ENCODE results near the gene CTXND2.
A peak's percentile ranks its signal among the peaks of the same experiment; 100 is the strongest.
"Not testable (repeated sequence)": the region's sequence is repeated elsewhere in the genome, so short reads cannot be mapped to it uniquely, and the experiment has no call there.

Gene CTXND2

DNA sequence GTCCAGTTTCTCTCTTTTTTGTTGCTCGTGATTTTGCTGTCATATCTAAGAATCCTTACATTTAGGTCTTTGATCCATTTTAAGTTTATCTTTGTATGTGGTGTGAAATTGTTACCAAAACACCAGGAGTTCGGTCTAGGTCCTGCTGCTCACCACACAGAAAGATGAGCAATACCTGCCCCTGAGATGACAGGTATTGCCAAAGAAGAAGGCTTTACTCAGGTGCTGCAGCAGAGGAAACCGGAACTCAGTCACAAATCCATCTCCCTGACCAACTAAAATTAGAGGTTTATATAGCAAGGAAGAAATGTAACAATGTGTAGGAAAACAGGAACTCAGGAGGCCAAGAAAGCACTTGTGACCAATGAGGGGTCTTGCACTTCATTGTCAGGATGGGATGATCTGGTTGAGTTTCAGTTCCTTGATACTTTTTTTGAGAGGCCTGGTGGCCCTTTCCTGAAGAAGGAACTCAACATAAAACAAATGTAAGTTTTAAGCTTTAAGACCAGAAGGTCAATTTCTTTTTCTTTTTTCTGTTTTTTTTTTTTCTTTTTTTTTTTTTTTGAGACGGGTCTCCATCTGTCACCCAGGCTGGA is 22.7 kb downstream of the CTXND2 start:
- no peak for DNase-seq
- no peak for TF ChIP-seq POLR2A (IDR thresholded peaks at IDR 0.05; ENCODE audit: low read length)
- TF ChIP-seq GATA1 (IDR thresholded peaks at IDR 0.05; ENCODE audit: low read depth, low read length), result no peak

GRCh38 chr1:150912623-150913022 is 25.7 kb downstream of the CTXND2 start:
- TF ChIP-seq GATA1 (IDR thresholded peaks at IDR 0.05; ENCODE audit: low read depth, low read length) (no peak), POLR2A (IDR thresholded peaks at IDR 0.05; ENCODE audit: low read length) (no peak)
- DNase-seq, result no peak

- DNase-seq, result no peak
- TF ChIP-seq POLR2A (IDR thresholded peaks at IDR 0.05; ENCODE audit: low read length) (no peak), GATA1 (IDR thresholded peaks at IDR 0.05; ENCODE audit: low read depth, low read length) (no peak)
Measured at GRCh38 chr1:150917387-150917786, 30.5 kb downstream of the CTXND2 start.

DNA sequence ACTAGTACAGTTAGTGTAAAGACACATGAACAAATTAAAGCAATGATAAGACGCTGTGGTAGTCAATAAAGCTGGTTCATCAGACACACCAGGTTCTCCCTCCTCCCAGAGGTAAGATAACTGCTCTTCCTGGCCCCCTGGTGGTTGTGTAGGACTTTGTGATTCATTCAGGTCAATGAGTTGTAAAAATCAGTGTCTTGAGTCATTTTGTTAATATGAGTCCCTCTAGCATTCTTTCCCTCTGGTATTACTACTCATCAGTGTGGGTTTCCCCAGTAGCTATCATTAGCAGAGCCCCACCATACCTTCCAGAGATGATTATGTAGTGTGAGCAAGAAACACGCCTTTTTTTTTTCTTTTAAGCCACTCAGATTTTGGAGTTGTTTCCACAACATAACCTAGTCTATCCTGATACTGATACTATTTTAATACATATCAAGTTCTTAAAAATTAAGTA is 35.6 kb downstream of the CTXND2 start:
- peak; percentile 78 to 85 for DNase-seq
- TF ChIP-seq POLR2A (IDR thresholded peaks at IDR 0.05; ENCODE audit: low read length), result no peak
- TF ChIP-seq GATA1 (IDR thresholded peaks at IDR 0.05; ENCODE audit: low read depth, low read length), result no peak

DNA sequence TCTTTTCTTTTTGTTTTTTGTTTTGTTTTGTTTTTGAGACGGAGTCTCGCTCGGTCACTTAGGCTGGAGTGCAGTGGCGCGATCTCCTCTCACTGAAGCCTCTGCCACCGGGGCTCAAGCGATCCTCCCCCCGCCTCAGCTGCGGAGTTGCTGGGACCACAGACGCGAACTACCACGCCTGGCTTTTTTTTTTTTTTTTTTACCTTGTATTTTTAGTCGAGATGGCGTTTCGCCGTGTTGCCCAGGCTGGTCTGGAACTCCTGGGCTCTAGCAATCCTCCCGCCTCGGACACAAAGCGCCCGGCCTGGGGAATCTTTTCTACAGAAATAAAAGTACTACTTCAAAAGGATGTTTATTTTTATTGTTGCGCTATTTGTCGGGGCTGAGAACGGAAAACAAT is 38.1 kb downstream of the CTXND2 start:
- TF ChIP-seq POLR2A (IDR thresholded peaks at IDR 0.05; ENCODE audit: low read length), result no peak
- no peak for DNase-seq

DNA sequence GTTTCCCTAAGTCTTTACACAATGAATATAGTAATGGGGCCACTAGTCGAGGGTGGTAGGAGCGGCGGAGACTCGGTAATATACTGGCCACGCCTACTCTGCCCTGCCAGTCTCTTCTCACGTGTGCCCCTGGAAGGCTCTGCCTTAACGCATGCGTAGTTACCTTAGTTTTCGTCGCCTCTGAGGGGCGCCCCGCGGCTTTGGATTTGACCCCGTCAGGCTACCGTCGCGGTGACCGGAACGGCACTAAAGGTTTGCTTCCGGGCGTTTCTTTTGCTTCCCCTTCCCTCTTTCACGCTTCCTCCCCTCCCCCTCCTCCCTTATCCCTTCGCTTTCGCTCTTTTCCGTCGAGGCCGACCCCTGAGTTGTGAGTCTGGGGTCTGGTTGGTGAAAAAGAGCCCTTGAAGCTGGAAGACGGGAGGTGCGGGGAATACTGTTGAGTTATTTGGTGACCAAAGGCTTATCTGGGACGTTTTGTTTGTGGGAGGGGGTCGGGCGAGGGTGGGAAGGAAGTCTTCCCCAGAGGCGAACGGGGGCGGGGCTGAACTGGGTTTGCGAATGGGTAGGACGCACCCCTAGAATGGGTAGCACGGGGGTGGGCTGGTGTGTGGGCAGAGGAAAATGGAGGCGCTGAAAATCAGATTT is 39.3 kb downstream of the CTXND2 start, which contains the start of gene SETDB1:
TSS of gene SETDB1 (plus strand) at position 267 of the 645 bp plus-strand sequence. CDS start 1,352 bp downstream, outside the sequence.
- TF ChIP-seq GATA1 (IDR thresholded peaks at IDR 0.05; ENCODE audit: low read depth, low read length) (no peak), POLR2A (IDR thresholded peaks at IDR 0.05; ENCODE audit: low read length) (peak; percentile 62)
- peak; percentile 94 to 96 for DNase-seq

DNA sequence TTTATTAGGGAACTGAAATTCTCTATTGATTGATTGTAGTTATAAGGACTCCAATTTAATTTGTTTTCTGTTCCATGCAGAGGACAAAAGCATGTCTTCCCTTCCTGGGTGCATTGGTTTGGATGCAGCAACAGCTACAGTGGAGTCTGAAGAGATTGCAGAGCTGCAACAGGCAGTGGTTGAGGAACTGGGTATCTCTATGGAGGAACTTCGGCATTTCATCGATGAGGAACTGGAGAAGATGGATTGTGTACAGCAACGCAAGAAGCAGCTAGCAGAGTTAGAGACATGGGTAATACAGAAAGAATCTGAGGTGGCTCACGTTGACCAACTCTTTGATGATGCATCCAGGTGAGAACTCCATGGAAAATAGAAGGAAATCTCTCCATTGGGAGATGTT is 40.7 kb downstream of the CTXND2 start:
- DNase-seq, result no peak
- TF ChIP-seq GATA1 (IDR thresholded peaks at IDR 0.05; ENCODE audit: low read depth, low read length) (no peak), POLR2A (IDR thresholded peaks at IDR 0.05; ENCODE audit: low read length) (no peak)

DNA sequence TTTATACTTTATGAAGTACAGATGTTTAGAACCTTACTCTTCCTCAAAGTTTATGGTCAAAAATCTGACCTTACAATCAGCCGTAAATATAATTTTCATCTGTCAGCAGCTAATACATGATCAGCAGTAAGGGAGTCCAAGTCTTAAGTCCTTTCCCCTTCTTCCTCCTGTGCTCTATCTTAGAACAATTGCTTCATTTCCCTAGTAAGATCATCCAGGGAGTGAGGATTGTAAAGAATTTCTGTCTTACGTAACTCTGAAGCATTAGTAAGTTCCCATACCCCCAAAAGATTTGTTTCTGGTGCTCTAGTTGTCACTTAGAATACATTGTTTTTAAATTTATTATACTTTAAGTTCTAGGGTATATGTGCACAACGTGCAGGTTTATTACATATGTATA is 41.4 kb downstream of the CTXND2 start:
- DNase-seq, result no peak
- no peak for TF ChIP-seq POLR2A (IDR thresholded peaks at IDR 0.05; ENCODE audit: low read length)
- no peak for TF ChIP-seq GATA1 (IDR thresholded peaks at IDR 0.05; ENCODE audit: low read depth, low read length)

- not testable (repeated sequence) for DNase-seq
Measured at GRCh38 chr1:150928775-150929174, 41.8 kb downstream of the CTXND2 start.

DNA sequence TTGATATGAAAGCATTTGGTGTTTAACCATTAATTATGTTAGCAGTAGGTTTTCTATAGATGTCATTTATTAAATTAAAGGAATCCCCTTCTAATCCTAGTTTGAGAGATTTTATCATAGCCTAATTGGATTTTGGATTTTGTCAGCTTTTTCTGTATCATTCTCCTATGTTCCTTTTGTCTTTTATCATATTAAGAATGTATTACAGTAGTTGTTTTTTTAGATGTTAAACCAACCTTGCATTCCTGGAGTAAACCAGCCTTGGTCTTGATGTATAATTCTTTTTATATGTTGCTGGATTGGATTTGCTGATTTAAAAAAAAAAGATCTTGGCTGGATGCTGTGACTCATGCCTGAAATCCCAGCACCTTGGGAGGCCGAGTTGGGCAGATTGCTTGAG is 44.8 kb downstream of the CTXND2 start:
- peak; percentile 60 to 72 for DNase-seq

GRCh38 chr1:150944856-150945255 is 57.9 kb downstream of the CTXND2 start:
- no peak for DNase-seq
- TF ChIP-seq GATA1 (IDR thresholded peaks at IDR 0.05; ENCODE audit: low read depth, low read length), result no peak
- no peak for TF ChIP-seq POLR2A (IDR thresholded peaks at IDR 0.05; ENCODE audit: low read length)

More for the DNA sequence above, 44.8 kb downstream of the CTXND2 start:
- TF ChIP-seq POLR2A (IDR thresholded peaks at IDR 0.05; ENCODE audit: low read length), result no peak
- no peak for TF ChIP-seq GATA1 (IDR thresholded peaks at IDR 0.05; ENCODE audit: low read depth, low read length)

- TF ChIP-seq GATA1 (IDR thresholded peaks at IDR 0.05; ENCODE audit: low read depth, low read length) (no peak), POLR2A (IDR thresholded peaks at IDR 0.05; ENCODE audit: low read length) (no peak)
- DNase-seq, result no peak
Measured at GRCh38 chr1:150954708-150955107, 67.8 kb downstream of the CTXND2 start.

DNA sequence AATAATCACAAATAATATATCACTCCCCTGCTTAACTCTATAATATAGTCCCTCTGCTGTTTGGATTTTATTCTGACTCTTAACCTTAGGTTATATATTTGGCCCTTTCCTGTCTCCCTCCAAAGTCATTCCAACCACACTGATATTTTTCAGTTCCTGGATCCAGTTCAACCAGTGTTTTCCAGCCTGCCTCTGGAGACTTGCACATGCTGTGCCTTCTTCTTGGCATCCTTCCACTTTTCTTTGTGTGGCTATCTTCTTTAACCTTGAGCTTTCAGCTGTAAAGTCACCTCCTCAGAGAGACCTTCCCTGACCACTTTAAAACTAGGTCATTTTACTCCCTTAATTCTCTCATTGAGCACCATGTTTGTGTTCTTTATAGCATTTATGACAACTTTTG is 68.3 kb downstream of the CTXND2 start:
- DNase-seq, result peak; percentile 46 to 76
- TF ChIP-seq GATA1 (IDR thresholded peaks at IDR 0.05; ENCODE audit: low read depth, low read length) (no peak), POLR2A (IDR thresholded peaks at IDR 0.05; ENCODE audit: low read length) (no peak)

DNA sequence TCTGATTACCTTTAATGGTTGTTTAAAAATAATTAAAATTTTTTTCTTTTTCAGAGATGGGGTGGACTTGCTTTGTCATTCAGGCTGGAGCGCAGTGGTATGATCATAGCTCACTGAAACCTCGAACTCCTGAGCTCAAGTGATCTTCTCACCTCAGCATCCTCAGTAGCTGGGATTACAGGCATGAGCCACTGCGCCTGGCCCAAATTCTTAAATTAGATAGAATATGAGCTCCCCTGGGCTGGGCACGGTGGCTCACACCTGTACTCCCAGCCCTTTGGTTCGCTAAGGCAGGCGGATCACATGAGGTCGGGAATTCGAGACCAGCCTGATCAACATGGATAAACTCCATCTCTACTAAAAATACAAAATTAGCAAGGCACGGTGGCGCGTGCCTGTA is 70.7 kb downstream of the CTXND2 start:
- no peak for DNase-seq
- TF ChIP-seq POLR2A (IDR thresholded peaks at IDR 0.05; ENCODE audit: low read length) (no peak), GATA1 (IDR thresholded peaks at IDR 0.05; ENCODE audit: low read depth, low read length) (no peak)

GRCh38 chr1:150960646-150961045 is 73.7 kb downstream of the CTXND2 start:
- DNase-seq, result no peak
- no peak for TF ChIP-seq POLR2A (IDR thresholded peaks at IDR 0.05; ENCODE audit: low read length)
- TF ChIP-seq GATA1 (IDR thresholded peaks at IDR 0.05; ENCODE audit: low read depth, low read length), result no peak
